ENCODE data around the gene SERAC1.

The SERAC1 gene

GRCh38 chr6:158115102-158115501 lies 53.0 kb downstream of the SERAC1 start:
- TF ChIP-seq ZNF565 (CRISPR knock-in tag; conservative IDR thresholded peaks at IDR 0.05; ENCODE audit: low read depth): no peak
- no peak for TF ChIP-seq BACH2 (CRISPR knock-in tag; IDR thresholded peaks at IDR 0.05; ENCODE audit: borderline replicate concordance)
- TF ChIP-seq GLIS3 (CRISPR knock-in tag; IDR thresholded peaks at IDR 0.05): no peak
- TF ChIP-seq PATZ1 (CRISPR knock-in tag; IDR thresholded peaks at IDR 0.05; ENCODE audit: borderline replicate concordance): no peak
- TF ChIP-seq ZFP30 (CRISPR knock-in tag; IDR thresholded peaks at IDR 0.05): no peak
- TF ChIP-seq SNAI2 (CRISPR knock-in tag; IDR thresholded peaks at IDR 0.05): no peak
- no peak for TF ChIP-seq ESRRG (CRISPR knock-in tag; IDR thresholded peaks at IDR 0.05)
- TF ChIP-seq OSR1 (CRISPR knock-in tag; IDR thresholded peaks at IDR 0.05): no peak
- TF ChIP-seq CSDC2 (CRISPR knock-in tag; IDR thresholded peaks at IDR 0.05): no peak
- TF ChIP-seq ZC3H10 (CRISPR knock-in tag; IDR thresholded peaks at IDR 0.05): no peak
- TF ChIP-seq ZFP3 (CRISPR knock-in tag; IDR thresholded peaks at IDR 0.05): no peak
- TF ChIP-seq POU6F1 (CRISPR knock-in tag; IDR thresholded peaks at IDR 0.05; ENCODE audit: borderline replicate concordance, low read depth): no peak
- no peak for TF ChIP-seq ZNF70 (CRISPR knock-in tag; IDR thresholded peaks at IDR 0.05)
- TF ChIP-seq CREB5 (CRISPR knock-in tag; IDR thresholded peaks at IDR 0.05; ENCODE audit: low read depth): no peak
- TF ChIP-seq PPARA (CRISPR knock-in tag; IDR thresholded peaks at IDR 0.05; ENCODE audit: borderline replicate concordance): no peak
- no peak for TF ChIP-seq ISL1 (CRISPR knock-in tag; IDR thresholded peaks at IDR 0.05)
- no peak for TF ChIP-seq ARNTL (CRISPR knock-in tag; IDR thresholded peaks at IDR 0.05; ENCODE audit: borderline replicate concordance, low read depth)
- ATAC-seq: no peak

- TF ChIP-seq TCF4 (CRISPR knock-in tag; IDR thresholded peaks at IDR 0.05; ENCODE audit: borderline replicate concordance): no peak
- TF ChIP-seq PPARA (CRISPR knock-in tag; IDR thresholded peaks at IDR 0.05; ENCODE audit: borderline replicate concordance): no peak
- no peak for TF ChIP-seq PATZ1 (CRISPR knock-in tag; IDR thresholded peaks at IDR 0.05; ENCODE audit: borderline replicate concordance)
- TF ChIP-seq ISL1 (CRISPR knock-in tag; IDR thresholded peaks at IDR 0.05): no peak
- no peak for TF ChIP-seq CREB5 (CRISPR knock-in tag; IDR thresholded peaks at IDR 0.05; ENCODE audit: low read depth)
- no peak for TF ChIP-seq ZFP3 (CRISPR knock-in tag; IDR thresholded peaks at IDR 0.05)
- TF ChIP-seq TOX (CRISPR knock-in tag; IDR thresholded peaks at IDR 0.05; ENCODE audit: borderline replicate concordance): no peak
- ATAC-seq: no peak
Measured at GRCh38 chr6:158113802-158114201, 54.3 kb downstream of the SERAC1 start.

GRCh38 chr6:158111987-158112386 lies 56.1 kb downstream of the SERAC1 start:
- ATAC-seq: no peak
- no peak for TF ChIP-seq POU6F1 (CRISPR knock-in tag; IDR thresholded peaks at IDR 0.05; ENCODE audit: borderline replicate concordance, low read depth)
